Astrocyte (in vitro differentiated cells and primary cell): Measurements from ENCODE around the gene BCHE.

Experiments used
- EZH2 ChIP-seq: IDR thresholded peaks from 2 replicates; pipeline ENCODE4 v1.6.1; 2012; ENCODE audit warnings: mild to moderate bottlenecking, low read length, inconsistent platforms; ENCODE audit not compliant: insufficient read depth
- TF ChIP-seq, protein P1 (sequence below): IDR thresholded peaks from 2 replicates; pipeline ENCODE4 v1.5.1; 2011; ENCODE audit warnings: low read depth, mild to moderate bottlenecking, inconsistent platforms, low read length, moderate library complexity; ENCODE audit not compliant: insufficient read depth

GRCh38 chr3:165786013-165786412, 51.2 kb downstream of the BCHE start:
- TF ChIP-seq, protein P1, sequence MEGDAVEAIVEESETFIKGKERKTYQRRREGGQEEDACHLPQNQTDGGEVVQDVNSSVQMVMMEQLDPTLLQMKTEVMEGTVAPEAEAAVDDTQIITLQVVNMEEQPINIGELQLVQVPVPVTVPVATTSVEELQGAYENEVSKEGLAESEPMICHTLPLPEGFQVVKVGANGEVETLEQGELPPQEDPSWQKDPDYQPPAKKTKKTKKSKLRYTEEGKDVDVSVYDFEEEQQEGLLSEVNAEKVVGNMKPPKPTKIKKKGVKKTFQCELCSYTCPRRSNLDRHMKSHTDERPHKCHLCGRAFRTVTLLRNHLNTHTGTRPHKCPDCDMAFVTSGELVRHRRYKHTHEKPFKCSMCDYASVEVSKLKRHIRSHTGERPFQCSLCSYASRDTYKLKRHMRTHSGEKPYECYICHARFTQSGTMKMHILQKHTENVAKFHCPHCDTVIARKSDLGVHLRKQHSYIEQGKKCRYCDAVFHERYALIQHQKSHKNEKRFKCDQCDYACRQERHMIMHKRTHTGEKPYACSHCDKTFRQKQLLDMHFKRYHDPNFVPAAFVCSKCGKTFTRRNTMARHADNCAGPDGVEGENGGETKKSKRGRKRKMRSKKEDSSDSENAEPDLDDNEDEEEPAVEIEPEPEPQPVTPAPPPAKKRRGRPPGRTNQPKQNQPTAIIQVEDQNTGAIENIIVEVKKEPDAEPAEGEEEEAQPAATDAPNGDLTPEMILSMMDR, result no peak
- no peak for TF ChIP-seq EZH2
